Esophagus muscularis mucosa (tissue), 4 donors: ENCODE measurements around the gene ERICH6. TPM values are rescaled to one million over a fixed set of nuclear protein-coding genes. Genes with fewer than 3 reads are reported as not detected.

ENCODE experiments used
- DNase-seq: peaks from one replicate; pipeline ENCODE4 v3.0.0-alpha.2; 2017; ENCODE audit errors: extremely low spot score
- H3K27ac ChIP-seq, 4 donors: fragments of 200-600 bp; sonication (generic); replicated peaks in 1 of 4; 1 replicate in 3 of 4; 2 replicates in 1 of 4; pipeline ENCODE4 v1.5.1; 2016 to 2019; ENCODE audit warnings: mild to moderate bottlenecking in 1 of 4
- H3K27me3 ChIP-seq, 4 donors: fragments of 200-600 bp; sonication (generic); one replicate each; pipeline versions ENCODE4 v1.5.1 to v1.6.0; 2016 to 2019
- H3K36me3 ChIP-seq, 4 donors: fragments of 200-600 bp; sonication (generic); one replicate each; pipeline ENCODE4 v1.5.1; 2016 to 2019
- H3K4me1 ChIP-seq, 4 donors: fragments of 200-600 bp; sonication (generic); one replicate each; pipeline ENCODE4 v1.5.1; 2016 to 2019
- H3K4me3 ChIP-seq, 4 donors: fragments of 200-600 bp; sonication (generic); 1 replicate in 2 of 4; 2 replicates in 2 of 4; pipeline ENCODE4 v1.5.1; 2016 to 2019; ENCODE audit warnings: mild to moderate bottlenecking in 4 of 4, moderate library complexity in 1 of 4
- H3K9me3 ChIP-seq, 4 donors: fragments of 200-600 bp; sonication (generic); 1 replicate in 3 of 4; 2 replicates in 1 of 4; pipeline ENCODE4 v1.5.1; 2016 to 2019
- EP300 ChIP-seq: sonication (generic); formaldehyde crosslinking; IDR thresholded peaks from one replicate; pipeline ENCODE4 v1.6.1; 2017; ENCODE audit warnings: antibody characterized with exemption
- POLR2A ChIP-seq: fragments of 450-650 bp; IDR thresholded peaks from one replicate; pipeline ENCODE4 v1.6.1; 2017; ENCODE audit warnings: antibody characterized with exemption, moderate library complexity, mild to moderate bottlenecking, low read depth
- POLR2AphosphoS5 ChIP-seq, 2 donors: sonication (generic); formaldehyde crosslinking; IDR thresholded peaks; one replicate each; pipeline ENCODE4 v1.6.1; 2017; ENCODE audit warnings: antibody characterized with exemption in 2 of 2
- WGBS: methylation state at CpG from one replicate; pipeline ENCODE4 v1.1.5; 2018; 5-methylcytosine and 5-hydroxymethylcytosine counted together
- intact Hi-C: fragments of 100-400 bp; cut with DNase I; formaldehyde crosslinking; loops from one replicate; pipeline ENCODE4 v1.15.1; 2023
- total RNA-seq, 4 donors: library from RNA; depleted of rRNA; stranded (reverse); fragments of >200 nt; gene quantifications; one replicate each; pipeline versions ENCODE4 v1.1.0 to v1.2.1, GENCODE V29; 2016
- TF ChIP-seq, protein P1 (sequence below), 3 experiments: fragments of 200-600 bp in 2 of 3; fragments of 450-650 bp in 1 of 3; sonication (generic) in 2 of 3; IDR thresholded peaks; one replicate each; pipeline ENCODE4 v1.5.1; 2017 to 2019; ENCODE audit warnings: antibody characterized with exemption in 3 of 3, mild to moderate bottlenecking in 2 of 3, moderate library complexity in 1 of 3

Gene ERICH6
- total RNA-seq, 4 donors from 2014 or later, result not detected

DNA sequence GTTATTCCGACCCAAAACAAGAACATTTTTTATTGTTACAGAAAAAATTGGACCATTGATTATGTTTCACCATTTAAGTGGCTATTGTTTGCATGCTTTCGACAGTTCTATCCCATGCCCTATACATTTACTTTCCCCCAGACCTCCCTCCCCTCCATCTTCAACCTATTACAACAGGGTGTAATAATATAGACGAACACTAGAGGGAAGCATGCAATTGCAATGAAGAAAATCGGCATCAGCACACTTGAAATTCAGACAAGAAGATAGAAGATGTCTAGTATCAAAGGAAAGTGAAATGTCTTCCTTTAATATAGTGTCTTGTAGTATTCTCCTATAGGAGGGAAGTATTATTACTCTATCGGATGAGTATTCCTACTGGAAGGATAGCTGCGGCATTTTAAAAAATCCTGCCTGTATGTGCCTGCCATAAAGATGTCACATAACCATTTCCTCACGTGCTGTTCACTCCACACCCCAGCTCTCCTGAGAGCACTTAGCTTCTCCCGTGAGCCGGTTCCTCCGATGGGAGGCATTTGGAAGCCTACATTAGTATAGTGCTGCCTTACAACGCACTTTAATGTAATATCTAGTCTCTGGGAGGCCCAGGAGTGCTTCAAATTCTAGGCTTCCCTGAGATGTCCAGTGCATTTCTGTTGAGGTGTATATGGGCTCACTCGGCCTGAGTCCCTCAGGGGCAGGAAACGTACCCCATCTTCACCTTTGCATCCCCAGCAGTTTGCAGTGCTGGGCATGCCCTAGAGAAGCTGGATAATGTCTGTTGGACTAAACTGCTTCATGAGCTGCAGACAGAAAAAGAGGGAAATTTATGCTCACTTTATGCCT, 17.8 kb upstream of the ERICH6 start:
- peaks cover 4 to 7% (median 5%) of the 10 kb centered on the region in 4 donors for H3K4me1 ChIP-seq
- H3K27me3 ChIP-seq, result no peaks in the 10 kb centered on the region
- no peaks in the 10 kb centered on the region for H3K9me3 ChIP-seq
- H3K27ac ChIP-seq, result no peak overlapping the region
- H3K36me3 ChIP-seq, result no peaks in the 10 kb centered on the region
- H3K4me3 ChIP-seq, result peak overlapping the region in 1 of 4 donors; percentile 19
- intact Hi-C loops, result loop anchor here (1.0 to 5.0 kb wide), 3 partner anchors 41 to 421 kb away; partner anchors contain the start of gene SIAH2
- no peak for TF ChIP-seq EP300
- TF ChIP-seq, protein P1, sequence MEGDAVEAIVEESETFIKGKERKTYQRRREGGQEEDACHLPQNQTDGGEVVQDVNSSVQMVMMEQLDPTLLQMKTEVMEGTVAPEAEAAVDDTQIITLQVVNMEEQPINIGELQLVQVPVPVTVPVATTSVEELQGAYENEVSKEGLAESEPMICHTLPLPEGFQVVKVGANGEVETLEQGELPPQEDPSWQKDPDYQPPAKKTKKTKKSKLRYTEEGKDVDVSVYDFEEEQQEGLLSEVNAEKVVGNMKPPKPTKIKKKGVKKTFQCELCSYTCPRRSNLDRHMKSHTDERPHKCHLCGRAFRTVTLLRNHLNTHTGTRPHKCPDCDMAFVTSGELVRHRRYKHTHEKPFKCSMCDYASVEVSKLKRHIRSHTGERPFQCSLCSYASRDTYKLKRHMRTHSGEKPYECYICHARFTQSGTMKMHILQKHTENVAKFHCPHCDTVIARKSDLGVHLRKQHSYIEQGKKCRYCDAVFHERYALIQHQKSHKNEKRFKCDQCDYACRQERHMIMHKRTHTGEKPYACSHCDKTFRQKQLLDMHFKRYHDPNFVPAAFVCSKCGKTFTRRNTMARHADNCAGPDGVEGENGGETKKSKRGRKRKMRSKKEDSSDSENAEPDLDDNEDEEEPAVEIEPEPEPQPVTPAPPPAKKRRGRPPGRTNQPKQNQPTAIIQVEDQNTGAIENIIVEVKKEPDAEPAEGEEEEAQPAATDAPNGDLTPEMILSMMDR (IDR thresholded peaks at IDR 0.05), result peak; percentile 83 to 85 (median 83)
- DNase-seq, result no peak
- 18% methylated on average over 13 of the region's 13 CpGs for WGBS

DNA sequence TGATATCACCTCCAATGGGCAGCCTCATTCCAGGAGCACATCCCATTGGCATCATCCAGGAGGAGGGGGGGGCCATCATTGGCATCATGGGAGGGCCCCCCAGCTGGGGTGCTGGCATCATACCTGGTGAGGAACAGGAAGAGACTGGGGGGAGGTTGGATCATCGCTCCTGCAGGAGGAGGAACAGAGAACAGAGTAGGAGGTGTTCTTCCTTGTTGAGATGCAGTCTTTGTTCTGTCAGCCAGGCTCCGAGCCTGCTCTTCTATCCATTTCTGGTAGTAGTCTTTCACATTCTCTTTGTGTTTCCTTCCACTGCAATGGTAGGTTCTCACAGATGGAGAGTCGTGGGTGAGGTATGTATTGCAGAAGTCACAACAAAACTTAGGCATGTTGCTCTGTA, 16.7 kb upstream of the ERICH6 start:
- TF ChIP-seq EP300 (no peak), POLR2AphosphoS5 (IDR thresholded peaks at IDR 0.05) (no peak), POLR2A (no peak)
- TF ChIP-seq, protein P1 (IDR thresholded peaks at IDR 0.05), result no peak
- no peak overlapping the region for H3K27ac ChIP-seq
- no peak overlapping the region for H3K4me3 ChIP-seq
- intact Hi-C loops, result loop anchor here (5.0 kb wide), 2 partner anchors 42 to 422 kb away; partner anchors contain the start of gene SIAH2
- no peaks in the 10 kb centered on the region for H3K27me3 ChIP-seq
- DNase-seq, result no peak
- 85% methylated on average over 3 of the region's 3 CpGs for WGBS
- H3K36me3 ChIP-seq, result no peaks in the 10 kb centered on the region
- peaks cover 4 to 7% (median 5%) of the 10 kb centered on the region in 4 donors for H3K4me1 ChIP-seq
- H3K9me3 ChIP-seq, result no peaks in the 10 kb centered on the region

DNA sequence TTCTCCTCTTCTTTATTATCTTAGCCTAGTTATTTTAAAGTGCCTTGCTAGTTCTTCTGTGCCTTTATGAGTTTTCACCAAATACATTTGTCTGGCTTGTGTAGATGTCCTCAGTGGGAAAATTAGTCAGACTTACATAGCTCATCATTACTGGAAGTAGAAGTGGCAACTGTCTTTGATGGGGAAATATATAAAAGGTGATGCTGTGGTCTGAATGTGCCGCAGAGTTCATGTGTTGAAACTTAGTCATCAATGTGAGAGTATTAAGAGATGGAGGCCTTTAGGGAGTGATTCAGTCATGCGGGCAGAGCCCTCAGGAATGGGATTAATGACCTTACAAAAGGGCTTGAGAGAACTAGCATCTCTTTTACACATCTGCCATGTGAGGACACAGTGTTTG, 6.4 kb upstream of the ERICH6 start:
- Histone ChIP-seq H3K36me3 (peaks cover 0 to 5% (median 0%) of the 10 kb centered on the region in 4 donors), H3K27me3 (no peaks in the 10 kb centered on the region), H3K4me1 (peaks cover 0 to 6% (median 0%) of the 10 kb centered on the region in 4 donors), H3K27ac (no peak overlapping the region), H3K4me3 (no peak overlapping the region), H3K9me3 (no peaks in the 10 kb centered on the region)
- intact Hi-C loops, result no loop called here
- TF ChIP-seq POLR2AphosphoS5 (IDR thresholded peaks at IDR 0.05), result no peak
- no peak for DNase-seq
- 95% methylated on average over 2 of the region's 2 CpGs for WGBS

DNA sequence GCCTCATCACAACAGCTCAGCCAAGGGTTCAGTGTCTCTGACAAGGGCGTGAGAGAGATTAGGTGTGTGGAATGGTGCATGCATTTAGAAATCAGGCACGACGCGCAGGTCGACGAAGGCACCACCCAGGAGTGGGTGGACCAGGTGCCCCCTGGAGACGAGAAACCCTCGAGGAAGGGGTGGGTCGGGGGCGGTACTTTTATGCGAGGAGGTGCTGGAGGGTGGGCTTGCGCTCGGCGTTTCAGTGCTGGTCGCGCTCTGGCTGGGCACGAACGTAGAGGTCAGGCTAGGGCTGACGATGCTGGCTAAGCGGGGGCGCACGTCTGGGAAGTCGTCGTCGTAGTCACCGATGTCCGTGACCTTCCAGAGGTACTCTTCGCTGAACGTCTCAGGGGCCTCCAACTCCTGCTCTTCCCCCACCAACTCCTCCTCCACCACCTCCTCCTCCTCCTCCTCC, 393 bp downstream of the ERICH6 start:
- Histone ChIP-seq H3K9me3 (no peaks in the 10 kb centered on the region), H3K4me1 (peaks cover 5 to 21% (median 10%) of the 10 kb centered on the region in 4 donors), H3K27me3 (no peaks in the 10 kb centered on the region), H3K4me3 (peak overlapping the region; percentile 58 to 72 (median 64)), H3K27ac (peak overlapping the region; percentile 74 to 82 (median 79)), H3K36me3 (no peaks in the 10 kb centered on the region)
- TF ChIP-seq EP300 (no peak), POLR2AphosphoS5 (IDR thresholded peaks at IDR 0.05) (no peak), POLR2A (no peak)
- TF ChIP-seq, protein P1 (IDR thresholded peaks at IDR 0.05), result no peak
- intact Hi-C loops, result loop anchor here (5.0 kb wide), 1 partner anchor 101 kb away; the partner anchor contains the start of gene SELENOT
- WGBS, result 4% methylated on average over 12 of the region's 29 CpGs
- DNase-seq, result no peak

DNA sequence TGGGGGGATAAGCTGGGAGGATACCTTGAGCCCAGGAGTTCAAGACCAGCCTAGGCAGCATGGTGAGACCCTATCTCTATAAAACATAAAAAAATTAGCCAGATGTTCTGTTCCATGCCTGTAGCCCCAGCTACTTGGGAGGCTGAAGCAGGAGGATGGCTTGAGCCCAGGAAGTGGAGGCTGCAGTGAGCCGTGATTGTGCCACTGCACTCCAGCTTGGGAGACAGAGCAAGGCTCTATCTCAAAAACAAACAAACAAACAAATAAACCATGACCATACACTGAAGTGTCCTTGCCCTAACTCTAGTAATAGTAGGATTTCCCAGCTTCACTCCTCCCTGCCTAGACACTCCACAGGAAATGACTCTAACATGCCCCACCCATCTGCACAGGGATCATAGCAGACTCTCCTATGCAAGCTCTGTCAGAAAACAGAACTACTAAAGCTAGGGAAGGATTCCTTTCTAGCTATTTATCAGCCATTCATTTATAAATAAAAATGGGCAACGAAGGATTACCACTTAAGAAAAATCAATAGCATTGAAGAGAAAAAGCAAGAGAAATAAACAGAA, 4.6 kb downstream of the ERICH6 start:
- 83% methylated on average over 2 of the region's 2 CpGs for WGBS
- intact Hi-C loops, result no loop called here
- Histone ChIP-seq H3K4me1 (peaks cover 0 to 6% (median 3%) of the 10 kb centered on the region in 4 donors), H3K36me3 (no peaks in the 10 kb centered on the region), H3K4me3 (no peak overlapping the region), H3K27ac (no peak overlapping the region), H3K27me3 (no peaks in the 10 kb centered on the region), H3K9me3 (no peaks in the 10 kb centered on the region)
- TF ChIP-seq, protein P1 (IDR thresholded peaks at IDR 0.05), result no peak
- TF ChIP-seq POLR2A, result no peak
- TF ChIP-seq EP300, result no peak
- TF ChIP-seq POLR2AphosphoS5 (IDR thresholded peaks at IDR 0.05), result no peak
- DNase-seq, result no peak
